ENCODE results near the gene ZNF280A.

ZNF280A gene, protein sequence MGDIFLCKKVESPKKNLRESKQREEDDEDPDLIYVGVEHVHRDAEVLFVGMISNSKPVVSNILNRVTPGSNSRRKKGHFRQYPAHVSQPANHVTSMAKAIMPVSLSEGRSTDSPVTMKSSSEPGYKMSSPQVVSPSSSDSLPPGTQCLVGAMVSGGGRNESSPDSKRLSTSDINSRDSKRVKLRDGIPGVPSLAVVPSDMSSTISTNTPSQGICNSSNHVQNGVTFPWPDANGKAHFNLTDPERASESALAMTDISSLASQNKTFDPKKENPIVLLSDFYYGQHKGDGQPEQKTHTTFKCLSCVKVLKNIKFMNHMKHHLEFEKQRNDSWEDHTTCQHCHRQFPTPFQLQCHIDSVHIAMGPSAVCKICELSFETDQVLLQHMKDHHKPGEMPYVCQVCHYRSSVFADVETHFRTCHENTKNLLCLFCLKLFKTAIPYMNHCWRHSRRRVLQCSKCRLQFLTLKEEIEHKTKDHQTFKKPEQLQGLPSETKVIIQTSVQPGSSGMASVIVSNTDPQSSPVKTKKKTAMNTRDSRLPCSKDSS

GRCh38 chr22:22520020-22520656 is at the start of gene ZNF280A:
ZNF280A (minus strand) TSS chr22:22520270; CDS start chr22:22515630, 4,640 bp downstream.
- DNase-seq (ENCODE audit: low read depth), result no peak

DNA sequence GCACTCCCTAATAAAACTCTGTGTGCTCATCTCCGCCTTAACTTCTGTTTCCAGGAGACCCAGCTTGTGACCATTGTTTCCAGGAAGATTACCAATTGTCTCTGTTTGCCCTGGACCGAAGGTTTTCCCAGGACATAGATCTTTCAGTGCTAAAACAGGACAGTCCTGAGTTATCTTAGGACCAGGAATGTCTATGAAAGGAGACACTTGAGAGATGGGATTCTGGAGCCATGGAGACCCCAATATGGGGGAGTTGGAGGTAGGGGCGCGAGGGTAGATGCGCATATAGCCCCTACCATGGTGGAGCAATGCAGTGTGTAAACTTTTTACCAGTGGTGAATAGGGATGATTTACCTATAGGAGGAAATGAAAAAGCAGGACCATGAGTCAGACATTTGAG is 49.1 kb upstream of the ZNF280A start:
- DNase-seq (ENCODE audit: low read depth), result no peak

- no peak for DNase-seq (ENCODE audit: low read depth)
Measured at GRCh38 chr22:22565981-22566380, 45.9 kb upstream of the ZNF280A start.

DNA sequence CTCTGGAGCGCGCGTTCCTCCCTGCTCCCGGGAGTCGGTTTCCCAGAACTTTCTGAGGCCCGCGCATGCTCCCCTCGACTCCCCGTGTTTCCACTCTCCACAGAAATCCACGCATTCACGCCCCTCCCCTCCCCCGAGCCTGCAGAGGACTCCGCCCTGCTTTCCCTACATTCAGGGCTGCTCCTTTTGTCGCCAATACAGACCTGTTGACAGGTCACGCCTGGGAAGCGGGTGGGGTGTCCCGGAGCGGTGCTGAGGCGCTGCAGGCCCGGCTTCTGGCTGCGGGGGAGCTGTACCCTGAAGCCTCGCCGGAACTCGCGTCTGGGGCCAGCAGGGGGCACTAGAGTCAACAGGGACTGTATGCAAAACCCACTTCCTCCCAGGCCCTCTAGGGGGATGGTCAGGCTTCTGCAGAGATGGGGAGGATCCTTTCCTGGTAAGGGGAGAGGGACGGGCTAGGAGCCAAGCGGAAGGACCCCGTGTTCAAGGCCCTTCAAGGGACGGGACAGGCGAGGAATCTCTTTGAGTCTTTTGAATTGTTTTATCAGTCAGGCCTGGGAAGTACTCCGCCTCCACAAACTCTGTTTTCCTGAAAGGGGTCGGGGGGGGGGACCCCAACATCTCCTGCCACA is 39.0 kb upstream of the ZNF280A start, which contains the start of gene PRAME:
Gene PRAME, minus strand, starts transcription at position 294 of the 632 bp plus-strand sequence. CDS start 2,433 bp downstream, outside the sequence.
- peak; percentile 13 for DNase-seq (ENCODE audit: low read depth)

DNA sequence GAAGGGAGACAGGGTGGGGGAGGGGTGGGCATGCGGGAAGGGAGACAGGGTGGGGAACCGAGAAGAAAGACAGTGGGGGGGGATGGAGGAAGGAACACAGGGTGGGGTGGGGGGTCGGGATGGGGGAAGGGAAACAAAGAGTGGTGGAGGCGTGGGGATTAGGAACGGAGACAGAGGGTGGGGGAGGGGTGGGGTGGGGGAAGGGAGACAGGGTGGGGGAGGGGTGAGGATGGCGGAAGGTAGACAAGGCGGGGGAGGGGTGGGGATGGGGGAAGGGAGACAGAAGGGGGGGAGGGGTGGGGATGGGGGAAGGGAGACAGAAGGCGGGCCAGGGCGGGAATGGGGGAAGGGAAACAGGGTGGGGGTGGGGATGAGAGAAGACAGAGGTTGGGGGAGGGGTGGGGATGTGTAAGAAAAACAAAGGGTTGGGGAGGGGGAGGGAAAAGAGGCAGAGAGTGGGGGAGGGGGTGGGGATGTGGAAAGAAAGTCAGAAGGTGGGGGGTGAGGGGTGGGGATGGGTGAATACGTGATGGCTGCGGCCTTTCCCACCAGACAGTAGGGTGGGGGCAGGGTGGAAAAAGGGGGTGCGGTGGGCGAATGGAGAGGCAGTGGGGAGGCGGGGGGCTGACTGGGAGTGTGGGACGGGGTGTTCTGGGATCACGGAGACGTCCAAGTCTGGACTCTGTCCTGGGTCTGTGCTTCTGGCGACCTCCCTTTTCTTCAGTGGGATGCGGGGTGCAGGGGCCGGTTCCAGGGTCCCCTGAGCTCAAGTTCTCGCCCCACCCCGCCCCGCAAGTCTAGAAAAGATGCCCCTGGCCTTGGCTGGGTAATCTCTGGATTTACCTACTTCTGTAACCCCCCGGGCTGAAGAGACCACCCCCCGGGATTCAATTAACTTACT is 38.3 kb upstream of the ZNF280A start:
- no peak for DNase-seq (ENCODE audit: low read depth)

DNA sequence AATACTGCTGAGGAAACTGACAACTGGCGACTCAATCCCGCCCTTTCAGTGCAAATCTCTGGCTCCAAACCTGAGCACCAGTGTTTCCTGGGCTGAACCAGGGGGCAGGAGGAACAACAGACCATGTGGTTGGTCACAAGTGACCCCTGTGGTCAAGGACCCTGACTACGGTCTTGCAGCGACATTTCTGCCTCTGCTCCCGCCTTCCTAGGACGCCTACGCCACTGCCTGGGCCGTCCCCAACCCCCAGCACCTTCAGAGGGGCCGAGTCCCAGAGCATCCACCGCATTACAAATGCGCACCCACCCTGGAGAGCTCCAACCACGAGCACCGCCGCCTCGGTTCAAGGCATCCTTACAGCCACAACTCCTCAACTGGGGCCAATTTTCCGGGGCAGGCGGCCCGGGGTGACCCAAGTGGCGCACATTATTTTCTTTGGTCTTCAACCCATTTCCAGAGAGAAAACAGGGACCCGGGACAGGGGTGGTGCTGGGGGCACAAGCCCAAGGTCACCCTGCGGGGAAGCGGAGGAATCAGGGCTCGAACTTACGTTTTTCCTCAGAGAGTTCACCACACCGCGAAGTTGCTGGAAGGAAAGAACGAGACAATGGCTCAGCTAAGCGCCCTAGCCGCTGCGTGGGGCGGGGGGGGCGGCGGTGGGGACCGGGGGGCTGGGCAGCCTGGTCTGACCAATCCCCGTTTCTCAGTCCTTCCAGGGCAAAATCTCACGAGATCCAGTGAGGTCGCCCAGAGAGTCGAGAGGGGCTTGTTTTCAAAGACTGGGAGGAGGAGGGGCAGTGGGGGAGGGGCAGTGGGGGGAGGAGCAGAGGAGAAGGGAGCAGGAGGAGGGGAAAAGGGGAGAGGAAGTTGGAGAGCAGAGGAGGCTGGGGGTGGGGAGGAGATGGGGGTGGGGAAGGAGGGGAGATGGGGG is 37.2 kb upstream of the ZNF280A start:
- no peak for DNase-seq (ENCODE audit: low read depth)

- no peak for DNase-seq (ENCODE audit: low read depth)
Measured at GRCh38 chr22:22556578-22556977, 36.5 kb upstream of the ZNF280A start.

DNA sequence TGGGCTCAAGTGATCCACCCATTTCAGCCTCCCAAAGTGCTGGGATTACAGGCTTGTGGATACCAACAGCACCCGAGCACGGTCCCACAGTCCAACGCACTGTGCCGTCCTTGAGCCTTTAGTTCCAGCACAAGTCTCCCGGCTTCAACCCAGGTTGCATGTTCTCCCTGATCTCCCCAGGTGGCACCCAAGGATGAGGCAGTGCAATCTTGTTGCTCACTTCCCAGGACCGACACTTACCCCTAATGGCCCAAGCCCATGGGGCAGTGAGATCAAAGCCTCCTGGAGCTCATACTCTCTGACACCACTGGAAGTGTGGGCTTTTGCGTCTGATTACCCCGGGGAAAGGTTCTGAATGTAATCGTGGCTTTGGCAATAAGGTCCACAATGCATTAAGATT is 35.5 kb upstream of the ZNF280A start:
- no peak for DNase-seq (ENCODE audit: low read depth)

- no peak for DNase-seq (ENCODE audit: low read depth)
Measured at GRCh38 chr22:22554587-22555284, 34.7 kb upstream of the ZNF280A start.

GRCh38 chr22:22553735-22554586 is 33.9 kb upstream of the ZNF280A start:
- DNase-seq (ENCODE audit: low read depth), result no peak

DNA sequence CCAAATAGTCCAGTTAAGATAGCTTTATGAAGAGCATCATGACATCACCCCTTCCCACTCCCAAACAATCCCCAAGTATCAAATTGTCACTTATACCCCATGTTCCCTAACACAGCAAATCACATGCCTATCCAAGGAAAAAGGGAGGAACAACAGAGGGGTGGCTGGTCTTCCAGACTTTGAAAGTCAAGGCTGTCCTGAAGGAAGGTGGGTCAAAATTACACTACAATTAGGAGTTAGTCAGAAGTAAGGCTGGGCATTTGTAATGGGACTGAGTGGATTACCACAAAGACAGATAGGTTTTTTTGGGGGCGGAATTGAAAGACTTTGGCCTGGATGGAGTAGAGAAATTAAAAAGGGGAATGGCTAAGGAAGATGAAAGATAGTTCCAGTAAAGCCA is 33.1 kb upstream of the ZNF280A start:
- no peak for DNase-seq (ENCODE audit: low read depth)

DNA sequence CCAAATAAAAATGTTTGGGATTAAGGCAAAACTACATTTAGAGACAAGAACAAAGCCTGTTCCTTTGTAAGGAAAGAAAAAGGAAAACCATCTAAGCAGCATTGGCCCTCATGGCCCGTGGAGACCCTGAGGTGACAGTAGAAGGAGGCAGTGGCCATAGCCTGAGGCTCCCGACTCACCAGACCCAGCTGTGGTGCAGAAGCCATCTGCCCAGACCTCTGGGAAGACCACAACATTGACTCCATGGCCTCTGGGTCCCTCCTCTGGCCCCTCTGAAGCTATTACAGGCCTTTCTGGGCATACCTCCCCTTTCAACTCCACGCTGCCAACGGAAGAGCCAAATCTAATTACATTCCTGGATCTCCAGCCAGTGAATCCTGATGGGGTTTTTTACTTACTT is 32.6 kb upstream of the ZNF280A start:
- DNase-seq (ENCODE audit: low read depth), result no peak

GRCh38 chr22:22550789-22551434 is 30.8 kb upstream of the ZNF280A start:
- no peak for DNase-seq (ENCODE audit: low read depth)

GRCh38 chr22:22548910-22549309 is 28.8 kb upstream of the ZNF280A start:
- DNase-seq (ENCODE audit: low read depth), result no peak

DNA sequence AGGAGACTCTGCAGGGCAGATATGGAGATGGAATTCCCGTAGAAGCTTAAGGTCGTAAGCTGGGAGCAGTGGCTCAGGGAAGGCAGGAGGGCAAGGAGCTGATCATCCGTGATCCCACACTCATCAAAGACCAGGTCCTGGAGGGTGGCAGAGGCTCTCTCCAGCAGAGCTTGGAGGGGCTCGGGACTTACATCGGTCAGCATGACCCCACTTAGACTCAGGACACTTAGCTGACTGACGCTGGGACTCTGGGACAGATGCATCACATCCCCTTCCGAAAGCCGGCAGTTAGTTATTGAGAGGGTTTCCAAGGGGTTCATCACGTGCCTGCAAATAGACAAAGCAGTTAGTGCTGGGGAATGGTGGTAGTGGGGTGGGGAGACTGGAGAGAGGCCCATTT is 28.2 kb upstream of the ZNF280A start:
- no peak for DNase-seq (ENCODE audit: low read depth)

DNA sequence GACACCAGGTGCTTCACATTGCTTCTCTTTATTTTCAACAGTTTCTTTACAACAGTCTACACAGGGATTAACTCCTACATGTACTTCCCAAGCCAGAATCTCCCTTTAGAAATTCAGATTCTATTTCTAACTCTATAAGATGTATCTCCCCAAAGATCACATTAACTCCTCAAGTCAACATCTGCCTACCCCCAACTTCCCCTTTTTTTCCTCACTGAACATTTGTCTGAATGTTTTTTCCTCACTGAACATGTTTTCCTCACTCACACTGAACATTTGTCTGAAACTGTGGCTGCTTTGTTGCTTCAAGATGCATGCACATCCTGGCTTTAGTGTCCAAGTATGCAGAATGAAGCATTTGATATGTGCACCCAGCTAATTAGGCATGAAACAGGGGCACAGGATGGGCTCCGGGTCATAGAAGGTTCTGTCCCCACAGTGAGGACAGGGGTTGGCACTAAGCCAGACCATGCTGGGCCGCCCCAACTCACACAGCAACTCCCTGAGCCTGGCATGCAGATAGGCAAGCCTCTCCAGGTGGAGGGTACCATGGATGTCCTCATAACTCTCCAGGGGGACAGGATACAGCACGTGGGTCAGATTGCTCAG is 27.7 kb upstream of the ZNF280A start:
- no peak for DNase-seq (ENCODE audit: low read depth)

- no peak for DNase-seq (ENCODE audit: low read depth)
Measured at GRCh38 chr22:22547226-22547625, 27.2 kb upstream of the ZNF280A start.

- DNase-seq (ENCODE audit: low read depth), result no peak
Measured at GRCh38 chr22:22546490-22546889, 26.4 kb upstream of the ZNF280A start.

Data from stimulated activated CD8-positive, alpha-beta memory T cell treated with anti-CD3 and anti-CD28 coated beads, Interleukin-12 subunit alpha, Interleukin-12 subunit beta, amount 100 ng/mL, for 4 hours (primary cell).